IMR-90 (cell line): ENCODE measurements around the gene HMGN1. TPM values are rescaled to one million over a fixed set of nuclear protein-coding genes. Genes with fewer than 3 reads are reported as not detected.

ENCODE experiments used
- ATAC-seq: fragments of 200-7000 bp; cut with Tn5 transposase; 2 replicates; pipeline ENCODE4 v1.9.1; 2020; ENCODE audit warnings: low read depth, mild to moderate bottlenecking, moderate library complexity
- BruUV-seq: library from RNA; stranded (reverse); fragments of 400-500 nt; replicated peaks from 2 replicates; lab custom pipeline; 2021; lab: Mats Ljungman, UMichigan
- CTCF ChIA-PET: fragments of 300-600 bp; formaldehyde crosslinking; extraction: SDS; loops from one replicate; lab custom pipeline; 2021; ENCODE audit warnings: antibody characterized with exemption; lab: Yijun Ruan, JAX
- POLR2A ChIA-PET: fragments of 300-600 bp; sonication (Branson Sonifier 250); formaldehyde crosslinking; loops from one replicate; lab custom pipeline; 2022; ENCODE audit warnings: antibody characterized with exemption; ENCODE audit not compliant: unreplicated experiment; lab: Charles Lee
- DNase-seq: peaks from one replicate; pipeline ENCODE4 v3.0.0; 2013
- H2AFZ ChIP-seq: replicated peaks from 2 replicates; pipeline ENCODE3; 2013; ENCODE audit warnings: low read length, mild to moderate bottlenecking; ENCODE audit not compliant: poor library complexity
- H2AK5ac ChIP-seq: 2 replicates; pipeline ENCODE4 v1.6.1; 2013; ENCODE audit warnings: low read depth, low read length, inconsistent platforms
- H2AK9ac ChIP-seq: replicated peaks from 2 replicates; pipeline ENCODE3; 2013; ENCODE audit warnings: mild to moderate bottlenecking, low read depth, low read length, moderate library complexity; ENCODE audit not compliant: poor library complexity
- H2BK120ac ChIP-seq: 2 replicates; pipeline ENCODE4 v1.6.1; 2013; ENCODE audit warnings: low read depth, low read length, inconsistent platforms
- H2BK15ac ChIP-seq: 3 replicates; pipeline ENCODE4 v1.6.1; 2013; ENCODE audit warnings: low read depth, low read length, inconsistent platforms
- H2BK20ac ChIP-seq: 2 replicates; pipeline ENCODE4 v1.6.1; 2013; ENCODE audit warnings: low read depth, mild to moderate bottlenecking, inconsistent platforms, low read length, moderate library complexity
- H2BK5ac ChIP-seq: 2 replicates; pipeline ENCODE4 v1.6.1; 2013; ENCODE audit warnings: mild to moderate bottlenecking, low read depth, low read length, inconsistent platforms; ENCODE audit not compliant: poor library complexity, severe bottlenecking
- H3K14ac ChIP-seq: replicated peaks from 2 replicates; pipeline ENCODE4 v1.6.1; 2013; ENCODE audit warnings: low read depth, low read length, inconsistent platforms
- H3K18ac ChIP-seq: 2 replicates; pipeline ENCODE4 v1.6.1; 2013; ENCODE audit warnings: low read depth, low read length, control low read depth
- H3K23ac ChIP-seq: 2 replicates; pipeline ENCODE4 v1.6.1; 2013; ENCODE audit warnings: low read depth, low read length, inconsistent platforms
- H3K27ac ChIP-seq: 2 replicates; pipeline ENCODE4 v1.5.1; 2013; ENCODE audit warnings: mild to moderate bottlenecking, control low read depth, low read length; ENCODE audit not compliant: insufficient read depth
- H3K27me3 ChIP-seq: 2 replicates; pipeline ENCODE4 v1.6.1; 2013; ENCODE audit warnings: low read length; ENCODE audit not compliant: control insufficient read depth, insufficient read depth
- H3K36me3 ChIP-seq: 2 replicates; pipeline ENCODE4 v1.6.1; 2013; ENCODE audit warnings: low read length, mixed read lengths; ENCODE audit not compliant: control insufficient read depth, insufficient read depth
- H3K4ac ChIP-seq: 2 replicates; pipeline ENCODE4 v1.6.1; 2013; ENCODE audit warnings: low read depth, low read length, inconsistent platforms
- H3K4me1 ChIP-seq: 2 replicates; pipeline ENCODE4 v1.6.1; 2013; ENCODE audit warnings: low read length, mixed read lengths; ENCODE audit not compliant: control insufficient read depth, insufficient read depth
- H3K4me2 ChIP-seq: 2 replicates; pipeline ENCODE4 v1.6.1; 2013; ENCODE audit warnings: low read depth, mild to moderate bottlenecking, control low read depth, low read length, moderate library complexity
- H3K4me3 ChIP-seq: 2 replicates; pipeline ENCODE4 v1.5.1; 2013; ENCODE audit warnings: low read depth, mild to moderate bottlenecking, control low read depth, low read length, moderate library complexity; ENCODE audit not compliant: insufficient read depth
- H3K56ac ChIP-seq: 2 replicates; pipeline ENCODE4 v1.6.1; 2013; ENCODE audit warnings: low read length, inconsistent platforms; ENCODE audit not compliant: insufficient read depth; ENCODE audit errors: extremely low read depth
- H3K79me1 ChIP-seq, 2 experiments: 2 replicates each; pipeline ENCODE4 v1.6.1; 2013; ENCODE audit warnings: low read length in 2 of 2, inconsistent platforms in 1 of 2, low read depth in 1 of 2
- H3K9ac ChIP-seq: 2 replicates; pipeline ENCODE4 v1.6.1; 2013; ENCODE audit warnings: low read depth, low read length, control low read depth
- H3K9me1 ChIP-seq: 2 replicates; pipeline ENCODE4 v1.6.1; 2013; ENCODE audit warnings: low read length, inconsistent platforms; ENCODE audit not compliant: insufficient read depth
- H3K9me3 ChIP-seq: 2 replicates; pipeline ENCODE4 v1.6.1; 2013; ENCODE audit warnings: low read length; ENCODE audit not compliant: control insufficient read depth, insufficient read depth
- H4K20me1 ChIP-seq: 2 replicates; pipeline ENCODE4 v1.6.1; 2013; ENCODE audit warnings: low read length, inconsistent platforms; ENCODE audit not compliant: insufficient read depth
- H4K5ac ChIP-seq: 2 replicates; pipeline ENCODE4 v1.6.1; 2013; ENCODE audit warnings: mild to moderate bottlenecking, low read depth, low read length, control low read depth
- H4K8ac ChIP-seq, 2 experiments: 2 replicates each; pipeline ENCODE4 v1.6.1; 2013; ENCODE audit warnings: low read depth in 2 of 2, low read length in 2 of 2, control low read depth in 1 of 2, inconsistent platforms in 1 of 2
- H4K91ac ChIP-seq: 2 replicates; pipeline ENCODE4 v1.6.1; 2013; ENCODE audit warnings: low read depth, low read length, inconsistent platforms; ENCODE audit not compliant: insufficient read depth
- CEBPB ChIP-seq: IDR thresholded peaks from 2 replicates; pipeline ENCODE4 v1.6.1; 2012; ENCODE audit warnings: low read depth, low read length, improper control_type of control experiment
- CTCF ChIP-seq: conservative IDR thresholded peaks from 2 replicates; pipeline ENCODE4 v1.5.1; 2012; ENCODE audit warnings: mild to moderate bottlenecking, low read depth, low read length, improper control_type of control experiment
- FOS ChIP-seq: fragments of 150-350 bp; IDR thresholded peaks from 2 replicates; pipeline ENCODE4 v1.6.1; 2016; ENCODE audit warnings: low read depth, low read length
- MAFK ChIP-seq: IDR thresholded peaks from 2 replicates; pipeline ENCODE4 v1.6.1; 2012; ENCODE audit warnings: low read depth, low read length, improper control_type of control experiment
- MAZ ChIP-seq: IDR thresholded peaks from 2 replicates; pipeline ENCODE4 v1.6.1; 2012; ENCODE audit warnings: low read depth, mild to moderate bottlenecking, low read length, improper control_type of control experiment, moderate library complexity, borderline replicate concordance
- MXI1 ChIP-seq: IDR thresholded peaks from 2 replicates; pipeline ENCODE4 v1.6.1; 2012; ENCODE audit warnings: low read depth, mild to moderate bottlenecking, low read length, moderate library complexity, borderline replicate concordance
- NFE2L2 ChIP-seq: fragments of 150-350 bp; IDR thresholded peaks from 2 replicates; pipeline ENCODE4 v1.6.1; 2016; ENCODE audit warnings: low read depth, mild to moderate bottlenecking, low read length
- RAD21 ChIP-seq: IDR thresholded peaks from 2 replicates; pipeline ENCODE4 v1.6.1; 2012; ENCODE audit warnings: low read length, improper control_type of control experiment
- SMC3 ChIP-seq: fragments of 150-350 bp; IDR thresholded peaks from 2 replicates; pipeline ENCODE4 v1.6.1; 2016; ENCODE audit warnings: low read depth, mild to moderate bottlenecking, antibody characterized with exemption, low read length, moderate library complexity
- USF2 ChIP-seq: fragments of 150-350 bp; IDR thresholded peaks from 2 replicates; pipeline ENCODE4 v1.6.1; 2017; ENCODE audit warnings: mild to moderate bottlenecking, antibody characterized with exemption, low read length, low read depth
- WGBS, 2 experiments: methylation state at CpG; one replicate each; pipeline versions ENCODE4 v1.1.5 to v1.1.7; 2013; ENCODE audit warnings: missing lambda C conversion rate in 2 of 2; ENCODE audit not compliant: insufficient read length in 1 of 2; ENCODE audit errors: extremely low coverage in 2 of 2; 5-methylcytosine and 5-hydroxymethylcytosine counted together
- dilution Hi-C: fragments of 300-500 bp; cut with HindIII; formaldehyde crosslinking; loops from one replicate; pipeline ENCODE4 v1.14.3; 2018; ENCODE audit warnings: low sequenced_read_pairs; ENCODE audit not compliant: unreplicated experiment
- in situ Hi-C: fragments of 300-500 bp; cut with MboI; formaldehyde crosslinking; loops from 3 replicates; pipeline ENCODE4 v1.14.3; 2019; ENCODE audit warnings: low sequenced_read_pairs, inconsistent platforms, mixed read lengths
- intact Hi-C: fragments of 100-400 bp; cut with micrococcal nuclease; formaldehyde crosslinking; loops from 2 replicates; pipeline ENCODE4 v1.10.0; 2022
- polyA plus RNA-seq, 3 experiments: library from polyadenylated mRNA; depleted of rRNA; stranded (reverse); fragments of >200 nt; gene quantifications; 2 replicates each; pipeline ENCODE4 v1.2.3, GENCODE V29; 2012; ENCODE audit warnings: low replicate concordance in 1 of 3
- total RNA-seq: library from RNA; depleted of rRNA; stranded (reverse); fragments of >200 nt; gene quantifications from 2 replicates; pipeline ENCODE4 v1.2.3, GENCODE V29; 2012
- TF ChIP-seq, protein P1 (sequence below): fragments of 150-350 bp; IDR thresholded peaks from 2 replicates; pipeline ENCODE4 v1.6.1; 2016; ENCODE audit warnings: low read depth, mild to moderate bottlenecking, low read length, moderate library complexity, borderline replicate concordance

HMGN1 gene
- total and polyA plus RNA-seq, 2 of the 4 experiments (the other 2 are of a cell fraction): 55.2 to 155 TPM

DNA sequence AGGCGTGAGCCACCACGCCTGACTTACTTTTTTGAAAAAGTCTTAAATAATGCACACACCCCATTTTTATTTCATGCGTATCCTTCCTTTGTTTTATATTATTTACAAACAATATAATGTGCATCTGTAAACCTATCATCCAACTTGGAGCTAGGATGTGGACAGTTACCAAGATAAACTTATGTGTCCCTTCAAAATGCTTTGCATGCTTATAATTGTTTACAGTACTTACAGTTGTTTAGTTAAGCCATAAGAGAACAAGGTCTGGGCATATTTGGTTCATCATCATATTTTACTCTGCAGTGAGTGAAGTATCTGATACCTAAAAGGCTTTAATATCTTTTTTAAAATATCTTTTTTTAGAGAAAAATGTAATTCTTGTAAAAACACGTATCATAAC is 16.1 kb upstream of the HMGN1 start:
- Histone ChIP-seq H3K56ac (no peak overlapping the region; the same call in 1 of the 2 replicates), H2BK120ac (peak overlapping the region; percentile 92), H3K4me3 (no peak overlapping the region), H3K14ac (peak overlapping the region; percentile 63; the same call in 1 of the 2 replicates), H3K9me1 (peaks cover 12% of the 10 kb centered on the region), H4K5ac (no peak overlapping the region; the same call in 1 of the 2 replicates), H3K9ac (no peak overlapping the region), H3K27ac (peak overlapping the region; percentile 77; the same call in 1 of the 2 replicates), H3K4me1 (peaks cover 18% of the 10 kb centered on the region), H3K36me3 (no peaks in the 10 kb centered on the region), H2AK5ac (no peak overlapping the region), H4K91ac (peak overlapping the region; percentile 71; the same call in 1 of the 2 replicates), H2BK15ac (0 out of 3 replicates have a peak overlapping the region, but pooled peaks have one; percentile 42), H4K8ac (peak overlapping the region in 1 of 2 experiments; percentile 63; a peak in 2 of 4 replicates), H3K18ac (peak overlapping the region; percentile 78), H3K4me2 (peak overlapping the region; percentile 77; the same call in 1 of the 2 replicates), H3K4ac (peak overlapping the region; percentile 80), H2AFZ (no peak overlapping the region), H3K27me3 (no peaks in the 10 kb centered on the region), H4K20me1 (no peaks in the 10 kb centered on the region), H2BK5ac (peak overlapping the region; percentile 95), H2AK9ac (no peak overlapping the region), H3K23ac (no peak overlapping the region), H2BK20ac (peak overlapping the region; percentile 89), H3K79me1 (no peaks in the 10 kb centered on the region), H3K9me3 (no peaks in the 10 kb centered on the region)
- POLR2A ChIA-PET: no interaction called here
- BruUV-seq: no TSS peak
- CTCF ChIA-PET: no interaction called here
- in situ Hi-C loops (no loop called here), intact Hi-C loops (no loop called here), dilution Hi-C loops (no loop called here)
- peak; percentile 31 for DNase-seq
- WGBS, 2 experiments: 60% methylated on average over 1 of the region's 4 CpGs; no CpG with 5 or more reads in 1 of the 2 experiments
- no peak for TF ChIP-seq NFE2L2
- TF ChIP-seq CEBPB: no peak
- no peak for TF ChIP-seq MXI1
- TF ChIP-seq MAFK: no peak
- no peak for TF ChIP-seq MAZ
- no peak for TF ChIP-seq CTCF
- TF ChIP-seq, protein P1, sequence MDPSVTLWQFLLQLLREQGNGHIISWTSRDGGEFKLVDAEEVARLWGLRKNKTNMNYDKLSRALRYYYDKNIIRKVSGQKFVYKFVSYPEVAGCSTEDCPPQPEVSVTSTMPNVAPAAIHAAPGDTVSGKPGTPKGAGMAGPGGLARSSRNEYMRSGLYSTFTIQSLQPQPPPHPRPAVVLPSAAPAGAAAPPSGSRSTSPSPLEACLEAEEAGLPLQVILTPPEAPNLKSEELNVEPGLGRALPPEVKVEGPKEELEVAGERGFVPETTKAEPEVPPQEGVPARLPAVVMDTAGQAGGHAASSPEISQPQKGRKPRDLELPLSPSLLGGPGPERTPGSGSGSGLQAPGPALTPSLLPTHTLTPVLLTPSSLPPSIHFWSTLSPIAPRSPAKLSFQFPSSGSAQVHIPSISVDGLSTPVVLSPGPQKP: no peak
- no peak for TF ChIP-seq SMC3
- no peak for TF ChIP-seq FOS
- TF ChIP-seq USF2: no peak
- no peak for TF ChIP-seq RAD21
- peak; percentile 55 for ATAC-seq
